Lung (tissue), 12 donors: ENCODE data around the gene AGAP2. TPM values are rescaled to one million over a fixed set of nuclear protein-coding genes. Genes with fewer than 3 reads are reported as not detected.

Experiments
- ATAC-seq: fragments of 200-7000 bp; cut with Tn5 transposase; one replicate; pipeline ENCODE4 v1.9.1; 2020; ENCODE audit warnings: moderate number of reproducible peaks; ENCODE audit not compliant: insufficient read depth, low FRiP score
- DNase-seq, 3 donors: peaks; one replicate each; pipeline ENCODE4 v3.0.0-alpha.2; 2013 to 2017
- H3K27ac ChIP-seq, 2 donors: one replicate each; pipeline ENCODE4 v1.5.1; 2013; ENCODE audit warnings: mild to moderate bottlenecking in 2 of 2, moderate library complexity in 2 of 2, control low read depth in 1 of 2, inconsistent platforms in 1 of 2, low read depth in 1 of 2, low read length in 1 of 2
- H3K27me3 ChIP-seq, 3 donors: one replicate each; pipeline ENCODE4 v1.5.1; 2013; ENCODE audit warnings: low read length in 2 of 3; ENCODE audit not compliant: control insufficient read depth in 3 of 3, insufficient read depth in 3 of 3
- H3K36me3 ChIP-seq, 4 donors: one replicate each; pipeline ENCODE4 v1.5.1; 2013; ENCODE audit warnings: low read length in 4 of 4, mild to moderate bottlenecking in 1 of 4, moderate library complexity in 1 of 4; ENCODE audit not compliant: control insufficient read depth in 4 of 4, insufficient read depth in 4 of 4
- H3K4me1 ChIP-seq, 5 donors: one replicate each; pipeline ENCODE4 v1.5.1; 2013; ENCODE audit warnings: low read length in 5 of 5, mild to moderate bottlenecking in 2 of 5, moderate library complexity in 1 of 5; ENCODE audit not compliant: control insufficient read depth in 5 of 5, insufficient read depth in 5 of 5
- H3K4me3 ChIP-seq: one replicate; pipeline ENCODE4 v1.5.1; 2013; ENCODE audit warnings: mild to moderate bottlenecking, control low read depth, moderate library complexity
- H3K9ac ChIP-seq, 2 donors: one replicate each; pipeline ENCODE4 v1.5.1; 2013; ENCODE audit warnings: low read length in 2 of 2, control low read depth in 1 of 2; ENCODE audit not compliant: insufficient read depth in 1 of 2
- H3K9me3 ChIP-seq, 4 donors: one replicate each; pipeline ENCODE4 v1.5.1; 2013; ENCODE audit warnings: low read length in 3 of 4, mild to moderate bottlenecking in 1 of 4, moderate library complexity in 1 of 4; ENCODE audit not compliant: control insufficient read depth in 4 of 4, insufficient read depth in 3 of 4
- WGBS, 2 donors: extraction: QIAGEN DNeasy Blood & Tissue Kit; methylation state at CpG; one replicate each; pipeline ENCODE4 v1.1.7; 2013; 5-methylcytosine and 5-hydroxymethylcytosine counted together
- polyA plus RNA-seq, 2 donors: library from polyadenylated mRNA; stranded (reverse); fragments of 200-250 nt; gene quantifications; one replicate each; pipeline ENCODE4 v1.2.1, GENCODE V29; 2013
- total RNA-seq, 2 donors: library from RNA; depleted of rRNA in 1 of 2; stranded (reverse); fragments of >200 nt in 1 of 2; gene quantifications; one replicate each; pipeline ENCODE4 v1.2.1, GENCODE V29; 2014 to 2021
- TF ChIP-seq, protein P1 (sequence below): IDR thresholded peaks from 2 replicates; pipeline ENCODE4 v1.5.1; 2012; ENCODE audit warnings: mild to moderate bottlenecking; ENCODE audit errors: control extremely low read depth, extremely low read depth
- donor health status: control.
- donor health status: control.
- donor health status: Bipolar disorder and iron deficiency.
- donor health status: healthy.
- donor health status: DM: yes; HTN: yes; CAD: no.

AGAP2 gene
- total and polyA plus RNA-seq, 4 donors = 1.4 to 4.8 (median 3.0) TPM

DNA sequence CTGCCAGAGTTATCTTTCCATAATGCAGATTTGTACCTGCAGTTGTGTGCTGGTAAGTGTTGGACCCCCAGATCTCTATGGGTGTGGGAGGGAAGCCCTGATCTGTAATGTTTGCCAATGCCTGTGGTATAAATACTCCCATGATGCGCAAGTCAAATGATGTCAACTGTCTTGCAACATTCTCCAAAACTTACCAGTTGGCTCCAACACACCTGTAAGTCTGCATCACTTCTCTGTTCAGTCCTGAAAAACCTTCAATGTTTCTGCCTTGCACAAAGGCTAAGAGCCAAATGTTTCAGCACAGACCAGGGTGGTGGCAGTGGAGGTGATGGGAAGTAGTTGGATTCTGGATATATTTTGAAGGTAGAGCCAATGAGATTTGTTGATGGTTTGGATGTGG is 41.5 kb downstream of the AGAP2 start:
- no peak overlapping the region for H3K4me3 ChIP-seq
- H3K27ac ChIP-seq = no peak overlapping the region
- H3K36me3 ChIP-seq = peaks cover 9 to 33% (median 15%) of the 10 kb centered on the region in 4 donors
- ATAC-seq (no peak), DNase-seq (no peak)
- no peaks in the 10 kb centered on the region for H3K27me3 ChIP-seq
- peaks cover 0 to 11% (median 4%) of the 10 kb centered on the region in 5 donors for H3K4me1 ChIP-seq
- 98 to 100% methylated on average over 1 of the region's 1 CpG for WGBS, 2 donors
- no peak overlapping the region for H3K9ac ChIP-seq
- TF ChIP-seq, protein P1, sequence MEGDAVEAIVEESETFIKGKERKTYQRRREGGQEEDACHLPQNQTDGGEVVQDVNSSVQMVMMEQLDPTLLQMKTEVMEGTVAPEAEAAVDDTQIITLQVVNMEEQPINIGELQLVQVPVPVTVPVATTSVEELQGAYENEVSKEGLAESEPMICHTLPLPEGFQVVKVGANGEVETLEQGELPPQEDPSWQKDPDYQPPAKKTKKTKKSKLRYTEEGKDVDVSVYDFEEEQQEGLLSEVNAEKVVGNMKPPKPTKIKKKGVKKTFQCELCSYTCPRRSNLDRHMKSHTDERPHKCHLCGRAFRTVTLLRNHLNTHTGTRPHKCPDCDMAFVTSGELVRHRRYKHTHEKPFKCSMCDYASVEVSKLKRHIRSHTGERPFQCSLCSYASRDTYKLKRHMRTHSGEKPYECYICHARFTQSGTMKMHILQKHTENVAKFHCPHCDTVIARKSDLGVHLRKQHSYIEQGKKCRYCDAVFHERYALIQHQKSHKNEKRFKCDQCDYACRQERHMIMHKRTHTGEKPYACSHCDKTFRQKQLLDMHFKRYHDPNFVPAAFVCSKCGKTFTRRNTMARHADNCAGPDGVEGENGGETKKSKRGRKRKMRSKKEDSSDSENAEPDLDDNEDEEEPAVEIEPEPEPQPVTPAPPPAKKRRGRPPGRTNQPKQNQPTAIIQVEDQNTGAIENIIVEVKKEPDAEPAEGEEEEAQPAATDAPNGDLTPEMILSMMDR = no peak
- no peaks in the 10 kb centered on the region for H3K9me3 ChIP-seq

DNA sequence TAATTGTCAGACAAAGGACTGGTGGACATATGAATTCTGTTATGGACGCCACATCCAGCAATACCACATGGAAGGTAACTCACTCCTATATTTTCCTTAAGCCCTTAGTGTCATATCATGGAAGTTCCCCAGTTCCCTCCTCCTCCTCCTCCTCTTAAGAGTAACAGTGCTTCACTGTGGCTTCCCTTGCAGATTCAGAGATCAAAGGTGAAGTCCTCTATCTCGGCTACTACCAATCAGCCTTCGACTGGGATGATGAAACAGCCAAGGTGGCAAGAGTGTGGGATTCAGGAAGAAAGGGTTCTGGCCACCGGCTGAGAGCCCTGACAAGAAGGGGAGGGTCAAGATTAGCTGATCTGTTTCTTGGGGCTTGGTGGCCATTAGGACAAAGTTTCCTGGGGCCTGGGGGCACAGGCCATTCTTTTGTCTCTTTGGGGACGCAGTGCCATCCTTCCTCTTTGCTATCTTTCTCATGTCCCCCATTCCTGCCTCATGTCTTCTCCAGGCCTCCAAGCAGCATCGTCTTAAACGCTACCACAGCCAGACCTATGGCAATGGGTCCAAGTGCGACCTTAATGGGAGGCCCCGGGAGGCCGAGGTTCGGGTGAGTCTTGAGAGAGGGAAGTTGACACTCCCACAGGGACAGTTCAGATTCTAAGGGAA is 42.6 kb downstream of the AGAP2 start:
- Histone ChIP-seq H3K27me3 (no peaks in the 10 kb centered on the region), H3K9me3 (no peaks in the 10 kb centered on the region), H3K36me3 (peaks cover 9 to 33% (median 15%) of the 10 kb centered on the region in 4 donors), H3K27ac (no peak overlapping the region), H3K4me3 (no peak overlapping the region), H3K4me1 (peaks cover 0 to 11% (median 4%) of the 10 kb centered on the region in 5 donors), H3K9ac (no peak overlapping the region)
- ATAC-seq (no peak), DNase-seq (no peak)
- 94 to 95% methylated on average over 11 of the region's 11 CpGs for WGBS, 2 donors
- TF ChIP-seq, protein P1 = no peak

DNA sequence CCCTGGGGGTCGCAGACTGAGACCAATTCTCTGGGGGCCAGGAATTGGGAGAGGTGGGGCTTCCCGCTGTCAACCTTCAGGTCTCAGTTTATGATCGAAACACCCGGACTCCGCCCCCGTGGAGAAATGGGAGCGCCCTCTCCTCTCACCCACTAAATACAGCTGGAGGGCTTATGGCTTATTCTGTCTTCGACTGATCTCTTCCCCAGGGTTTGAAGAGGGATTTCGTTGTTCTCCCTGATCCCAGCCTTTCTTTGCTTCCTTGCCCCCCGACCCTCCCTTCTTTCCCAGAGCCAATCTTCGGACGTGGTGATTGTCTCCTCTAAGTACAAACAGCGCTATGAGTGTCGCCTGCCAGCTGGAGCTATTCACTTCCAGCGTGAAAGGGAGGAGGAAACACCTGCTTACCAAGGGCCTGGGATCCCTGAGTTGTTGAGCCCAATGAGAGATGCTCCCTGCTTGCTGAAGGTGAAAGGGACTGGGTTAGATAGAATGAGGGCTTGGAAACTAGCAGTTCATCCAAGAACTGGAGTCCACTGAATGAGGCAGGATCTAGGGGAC is 44.0 kb downstream of the AGAP2 start:
- WGBS, 2 donors = 1% methylated on average over 15 of the region's 15 CpGs
- H3K27ac ChIP-seq = peak overlapping the region; percentile 64 to 93
- DNase-seq (peak; percentile 33 to 57 (median 39)), ATAC-seq (no peak)
- peaks cover 0 to 11% (median 4%) of the 10 kb centered on the region in 5 donors for H3K4me1 ChIP-seq
- H3K27me3 ChIP-seq = no peaks in the 10 kb centered on the region
- H3K9ac ChIP-seq = peak overlapping the region; percentile 47 to 86
- H3K9me3 ChIP-seq = no peaks in the 10 kb centered on the region
- TF ChIP-seq, protein P1 = no peak
- H3K4me3 ChIP-seq = peak overlapping the region; percentile 92
- peaks cover 9 to 28% (median 15%) of the 10 kb centered on the region in 4 donors for H3K36me3 ChIP-seq
